Measurements from ENCODE around the gene ORC6.

DNA sequence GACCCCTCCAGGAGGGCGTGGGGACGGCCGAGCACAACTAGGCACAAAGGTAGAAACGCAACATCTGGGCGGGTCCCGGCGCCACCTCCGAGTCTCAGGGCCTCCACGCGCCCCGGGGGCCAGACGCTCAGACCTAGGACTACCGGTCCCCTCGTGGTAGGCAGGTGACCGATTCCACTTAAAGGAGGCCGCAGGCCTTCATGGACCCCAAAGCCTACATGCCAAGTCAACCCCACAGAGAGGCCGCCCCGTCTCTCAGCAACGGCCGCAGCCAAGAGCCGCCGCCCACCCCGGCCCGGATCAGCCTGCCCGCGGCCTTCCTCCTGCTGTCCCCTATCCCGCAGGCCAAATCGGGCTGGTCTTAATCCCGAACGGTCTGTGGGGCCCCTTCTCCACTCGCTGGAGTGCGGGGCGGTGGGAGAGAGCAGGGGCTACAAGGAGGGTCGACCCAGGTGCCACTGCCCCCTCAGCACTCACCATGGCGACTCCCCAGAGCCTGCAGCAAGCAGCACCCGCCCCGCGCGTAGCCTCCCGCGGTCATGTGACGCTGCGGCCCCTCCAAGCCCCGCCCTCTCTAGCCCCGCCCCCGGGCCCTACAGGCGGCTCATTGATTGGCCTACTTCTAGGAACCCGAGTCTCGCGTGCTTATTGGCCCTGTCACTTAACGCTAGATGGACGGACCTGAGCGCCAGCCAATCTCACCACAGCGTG lies 650 bp upstream of the ORC6 start, which contains the start of gene VPS35:
- TF ChIP-seq, protein P1, sequence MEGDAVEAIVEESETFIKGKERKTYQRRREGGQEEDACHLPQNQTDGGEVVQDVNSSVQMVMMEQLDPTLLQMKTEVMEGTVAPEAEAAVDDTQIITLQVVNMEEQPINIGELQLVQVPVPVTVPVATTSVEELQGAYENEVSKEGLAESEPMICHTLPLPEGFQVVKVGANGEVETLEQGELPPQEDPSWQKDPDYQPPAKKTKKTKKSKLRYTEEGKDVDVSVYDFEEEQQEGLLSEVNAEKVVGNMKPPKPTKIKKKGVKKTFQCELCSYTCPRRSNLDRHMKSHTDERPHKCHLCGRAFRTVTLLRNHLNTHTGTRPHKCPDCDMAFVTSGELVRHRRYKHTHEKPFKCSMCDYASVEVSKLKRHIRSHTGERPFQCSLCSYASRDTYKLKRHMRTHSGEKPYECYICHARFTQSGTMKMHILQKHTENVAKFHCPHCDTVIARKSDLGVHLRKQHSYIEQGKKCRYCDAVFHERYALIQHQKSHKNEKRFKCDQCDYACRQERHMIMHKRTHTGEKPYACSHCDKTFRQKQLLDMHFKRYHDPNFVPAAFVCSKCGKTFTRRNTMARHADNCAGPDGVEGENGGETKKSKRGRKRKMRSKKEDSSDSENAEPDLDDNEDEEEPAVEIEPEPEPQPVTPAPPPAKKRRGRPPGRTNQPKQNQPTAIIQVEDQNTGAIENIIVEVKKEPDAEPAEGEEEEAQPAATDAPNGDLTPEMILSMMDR (IDR thresholded peaks at IDR 0.05; ENCODE audit: low read length), result no peak; the same call in none of the 2 replicates
- no peak for TF ChIP-seq EZH2 (optimal IDR thresholded peaks at IDR 0.05; ENCODE audit: low read depth, low read length)
- no peak for TF ChIP-seq EZH2phosphoT487 (IDR thresholded peaks at IDR 0.05; ENCODE audit: low read length)

All from MM.1S (cell line).